ENCODE measurements around the gene TNFSF4.

GRCh38 chr1:173201969-173202368 lies 5.2 kb downstream of the TNFSF4 start:
- TF ChIP-seq, protein P1, sequence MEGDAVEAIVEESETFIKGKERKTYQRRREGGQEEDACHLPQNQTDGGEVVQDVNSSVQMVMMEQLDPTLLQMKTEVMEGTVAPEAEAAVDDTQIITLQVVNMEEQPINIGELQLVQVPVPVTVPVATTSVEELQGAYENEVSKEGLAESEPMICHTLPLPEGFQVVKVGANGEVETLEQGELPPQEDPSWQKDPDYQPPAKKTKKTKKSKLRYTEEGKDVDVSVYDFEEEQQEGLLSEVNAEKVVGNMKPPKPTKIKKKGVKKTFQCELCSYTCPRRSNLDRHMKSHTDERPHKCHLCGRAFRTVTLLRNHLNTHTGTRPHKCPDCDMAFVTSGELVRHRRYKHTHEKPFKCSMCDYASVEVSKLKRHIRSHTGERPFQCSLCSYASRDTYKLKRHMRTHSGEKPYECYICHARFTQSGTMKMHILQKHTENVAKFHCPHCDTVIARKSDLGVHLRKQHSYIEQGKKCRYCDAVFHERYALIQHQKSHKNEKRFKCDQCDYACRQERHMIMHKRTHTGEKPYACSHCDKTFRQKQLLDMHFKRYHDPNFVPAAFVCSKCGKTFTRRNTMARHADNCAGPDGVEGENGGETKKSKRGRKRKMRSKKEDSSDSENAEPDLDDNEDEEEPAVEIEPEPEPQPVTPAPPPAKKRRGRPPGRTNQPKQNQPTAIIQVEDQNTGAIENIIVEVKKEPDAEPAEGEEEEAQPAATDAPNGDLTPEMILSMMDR (conservative IDR thresholded peaks at IDR 0.05; ENCODE audit: low read depth, low read length), result no peak
- no peak for TF ChIP-seq RFX5 (IDR thresholded peaks at IDR 0.05; ENCODE audit: low read depth, low read length)
- no peak for TF ChIP-seq ELK1 (IDR thresholded peaks at IDR 0.05; ENCODE audit: borderline replicate concordance, low read depth, low read length)
- no peak for TF ChIP-seq MXI1 (IDR thresholded peaks at IDR 0.05; ENCODE audit: borderline replicate concordance, low read depth, low read length)
